Measurements from ENCODE around the gene SRGAP1.

SRGAP1 gene

GRCh38 chr12:64082116-64082515 is 237.6 kb downstream of the SRGAP1 start:
- H4K20me1 ChIP-seq (ENCODE audit: insufficient read depth, low read length) = no peaks in the 10 kb centered on the region
- H3K4me2 ChIP-seq (ENCODE audit: low read depth, low read length) = no peak overlapping the region
- H3K27me3 ChIP-seq (replicated peaks; ENCODE audit: insufficient read depth, low read length) = no peaks in the 10 kb centered on the region
- no peak overlapping the region for H3K9ac ChIP-seq (ENCODE audit: low read length)
- H3K36me3 ChIP-seq (replicated peaks; ENCODE audit: insufficient read depth, low read length) = no peaks in the 10 kb centered on the region
- TF ChIP-seq EZH2phosphoT487 (IDR thresholded peaks at IDR 0.05; ENCODE audit: low read length) = no peak
- TF ChIP-seq CTCF (IDR thresholded peaks at IDR 0.05; ENCODE audit: low read length) = no peak
- TF ChIP-seq EZH2 (optimal IDR thresholded peaks at IDR 0.05; ENCODE audit: low read depth, low read length) = no peak
- no peak overlapping the region for H3K4me3 ChIP-seq (ENCODE audit: low read length)
- H3K9me2 ChIP-seq (replicated peaks; ENCODE audit: insufficient read depth, low read length) = no peaks in the 10 kb centered on the region
- H3K79me2 ChIP-seq (ENCODE audit: low read length) = no peaks in the 10 kb centered on the region
- no peaks in the 10 kb centered on the region for H3F3A ChIP-seq (ENCODE audit: insufficient read depth, low read length)
- H3K27ac ChIP-seq (ENCODE audit: low read length) = no peak overlapping the region
- H3K9me3 ChIP-seq (replicated peaks; ENCODE audit: insufficient read depth, low read length) = no peaks in the 10 kb centered on the region
- DNase-seq = no peak
- no peaks in the 10 kb centered on the region for H3K4me1 ChIP-seq (ENCODE audit: low read length)
- H2AFZ ChIP-seq (ENCODE audit: low read length) = no peak overlapping the region

- no peak for DNase-seq
- Histone ChIP-seq H3K27ac (ENCODE audit: low read length) (no peak overlapping the region), H3K4me1 (ENCODE audit: low read length) (peaks cover under 1% of the 10 kb centered on the region), H3F3A (ENCODE audit: insufficient read depth, low read length) (no peaks in the 10 kb centered on the region), H3K79me2 (ENCODE audit: low read length) (no peaks in the 10 kb centered on the region), H3K9ac (ENCODE audit: low read length) (no peak overlapping the region), H3K27me3 (replicated peaks; ENCODE audit: insufficient read depth, low read length) (no peaks in the 10 kb centered on the region), H3K4me3 (ENCODE audit: low read length) (no peak overlapping the region), H3K9me2 (replicated peaks; ENCODE audit: insufficient read depth, low read length) (no peaks in the 10 kb centered on the region), H3K9me3 (replicated peaks; ENCODE audit: insufficient read depth, low read length) (no peaks in the 10 kb centered on the region), H2AFZ (ENCODE audit: low read length) (no peak overlapping the region), H3K36me3 (replicated peaks; ENCODE audit: insufficient read depth, low read length) (no peaks in the 10 kb centered on the region), H3K4me2 (ENCODE audit: low read depth, low read length) (no peak overlapping the region), H4K20me1 (ENCODE audit: insufficient read depth, low read length) (no peaks in the 10 kb centered on the region)
- TF ChIP-seq EZH2phosphoT487 (IDR thresholded peaks at IDR 0.05; ENCODE audit: low read length) = no peak
- no peak for TF ChIP-seq CTCF (IDR thresholded peaks at IDR 0.05; ENCODE audit: low read length)
- no peak for TF ChIP-seq EZH2 (optimal IDR thresholded peaks at IDR 0.05; ENCODE audit: low read depth, low read length)
These were observed 238.4 kb downstream of the SRGAP1 start for GRCh38 chr12:64082866-64083268.

- H3K9me2 ChIP-seq (replicated peaks; ENCODE audit: insufficient read depth, low read length) = no peaks in the 10 kb centered on the region
- no peak overlapping the region for H3K4me3 ChIP-seq (ENCODE audit: low read length)
- no peak for TF ChIP-seq CTCF (IDR thresholded peaks at IDR 0.05; ENCODE audit: low read length)
- TF ChIP-seq EZH2 (optimal IDR thresholded peaks at IDR 0.05; ENCODE audit: low read depth, low read length) = no peak
- TF ChIP-seq EZH2phosphoT487 (IDR thresholded peaks at IDR 0.05; ENCODE audit: low read length) = no peak
- H4K20me1 ChIP-seq (ENCODE audit: insufficient read depth, low read length) = no peaks in the 10 kb centered on the region
- H2AFZ ChIP-seq (ENCODE audit: low read length) = no peak overlapping the region
- no peak for DNase-seq
- no peak overlapping the region for H3K27ac ChIP-seq (ENCODE audit: low read length)
- H3F3A ChIP-seq (ENCODE audit: insufficient read depth, low read length) = no peaks in the 10 kb centered on the region
- H3K27me3 ChIP-seq (replicated peaks; ENCODE audit: insufficient read depth, low read length) = no peaks in the 10 kb centered on the region
- no peak overlapping the region for H3K9ac ChIP-seq (ENCODE audit: low read length)
- H3K36me3 ChIP-seq (replicated peaks; ENCODE audit: insufficient read depth, low read length) = no peaks in the 10 kb centered on the region
- no peak overlapping the region for H3K4me2 ChIP-seq (ENCODE audit: low read depth, low read length)
- H3K79me2 ChIP-seq (ENCODE audit: low read length) = no peaks in the 10 kb centered on the region
- H3K9me3 ChIP-seq (replicated peaks; ENCODE audit: insufficient read depth, low read length) = no peaks in the 10 kb centered on the region
- peaks cover 7% of the 10 kb centered on the region for H3K4me1 ChIP-seq (ENCODE audit: low read length)
These were observed 239.0 kb downstream of the SRGAP1 start for GRCh38 chr12:64083285-64084210.
